HCT116 (cell line): ENCODE results near the gene PGGHG. TPM values are rescaled to one million over a fixed set of nuclear protein-coding genes. Genes with fewer than 3 reads are reported as not detected.

ENCODE experiments used
- ATAC-seq: fragments of 200-7000 bp; cut with Tn5 transposase; 2 replicates; pipeline ENCODE4 v1.9.1; 2020; ENCODE audit warnings: mild to moderate bottlenecking, moderate library complexity
- BruUV-seq: library from RNA; stranded (reverse); fragments of 400-500 nt; replicated peaks from 2 replicates; lab custom pipeline; 2021; lab: Mats Ljungman, UMichigan
- CTCF ChIA-PET: fragments of 300-600 bp; sonication (Branson Sonifier 250); formaldehyde crosslinking; loops from one replicate; lab custom pipeline; 2021; ENCODE audit warnings: antibody characterized with exemption; lab: Charles Lee
- POLR2A ChIA-PET: fragments of 300-600, 350-600 bp; sonication (Branson Sonifier 250); formaldehyde crosslinking; loops from one replicate; lab custom pipeline; 2021; ENCODE audit warnings: antibody characterized with exemption; lab: Charles Lee
- RAD21 ChIA-PET, 2 experiments: fragments of 300-600 bp; sonication (Branson Sonifier 250); formaldehyde crosslinking; loops; one replicate each; lab custom pipeline; 2023; ENCODE audit warnings: low total read pairs in 2 of 2; ENCODE audit not compliant: uncharacterized antibody in 2 of 2, unreplicated experiment in 2 of 2, low non-redundant PET in 1 of 2; lab: Charles Lee
- DNase-seq: peaks from one replicate; pipeline ENCODE4 v3.0.0-alpha.2; 2010; ENCODE audit warnings: low read depth, low spot score
- H2AFZ ChIP-seq: fragments of 200-600 bp; shearing (Covaris generic), sonication (generic); 2 replicates; pipeline ENCODE4 v1.6.1; 2017; ENCODE audit warnings: low read depth, mixed run types, mixed read lengths, antibody characterized with exemption, low read length; ENCODE audit not compliant: poor library complexity, severe bottlenecking
- H3K27ac ChIP-seq: 2 replicates; pipeline ENCODE4 v1.5.1; 2012; ENCODE audit warnings: low read depth, low read length
- H3K27me3 ChIP-seq: fragments of 200-600 bp; sonication (generic); 2 replicates; pipeline ENCODE4 v1.6.1; 2016; ENCODE audit warnings: mixed run types, low read length, mixed read lengths; ENCODE audit not compliant: insufficient read depth
- H3K36me3 ChIP-seq, 2 experiments: fragments of 200-500 bp in 1 of 2; fragments of 200-600 bp in 1 of 2; sonication (Bioruptor generic) in 1 of 2; sonication (generic) in 1 of 2; 2 replicates each; pipeline versions ENCODE4 v1.5.1 to v1.6.1; 2014 to 2016; ENCODE audit warnings: low read length in 2 of 2, inconsistent platforms in 1 of 2, mixed read lengths in 1 of 2, mixed run types in 1 of 2; ENCODE audit not compliant: insufficient read depth in 2 of 2, control insufficient read depth in 1 of 2
- H3K4me1 ChIP-seq, 2 experiments: fragments of 200-600 bp in 1 of 2; sonication (generic) in 1 of 2; 2 replicates each; pipeline versions ENCODE4 v1.5.1 to v1.6.1; 2012 to 2017; ENCODE audit warnings: low read length in 2 of 2, inconsistent platforms in 1 of 2, mild to moderate bottlenecking in 1 of 2, mixed read lengths in 1 of 2, mixed run types in 1 of 2, moderate library complexity in 1 of 2; ENCODE audit not compliant: insufficient read depth in 2 of 2, control insufficient read depth in 1 of 2
- H3K4me2 ChIP-seq: fragments of 200-600 bp; sonication (generic); 2 replicates; pipeline ENCODE4 v1.6.1; 2017; ENCODE audit warnings: mixed run types, low read length, mixed read lengths
- H3K4me3 ChIP-seq, 2 experiments: fragments of 200-600 bp in 1 of 2; sonication (generic) in 1 of 2; replicated peaks in 1 of 2; 2 replicates each; pipeline ENCODE4 v1.5.1; 2011 to 2016; ENCODE audit warnings: low read length in 2 of 2, control low read depth in 1 of 2, low read depth in 1 of 2, mild to moderate bottlenecking in 1 of 2, mixed read lengths in 1 of 2, mixed run types in 1 of 2
- H3K79me2 ChIP-seq: fragments of 200-600 bp; sonication (generic); 2 replicates; pipeline ENCODE4 v1.6.1; 2017; ENCODE audit warnings: mild to moderate bottlenecking, mixed run types, low read length, moderate library complexity, mixed read lengths; ENCODE audit not compliant: insufficient read depth
- H3K9ac ChIP-seq: fragments of 200-600 bp; sonication (generic); 2 replicates; pipeline ENCODE4 v1.6.1; 2016; ENCODE audit warnings: low read length, mixed read lengths
- H3K9me2 ChIP-seq: fragments of 200-600 bp; sonication (generic), shearing (Covaris generic); 2 replicates; pipeline ENCODE4 v1.6.1; 2017; ENCODE audit warnings: mixed run types, mild to moderate bottlenecking, moderate library complexity; ENCODE audit not compliant: insufficient read depth
- H3K9me3 ChIP-seq, 2 experiments: fragments of 200-500 bp in 1 of 2; fragments of 200-600 bp in 1 of 2; sonication (Bioruptor generic) in 1 of 2; sonication (generic) in 1 of 2; 2 replicates each; pipeline ENCODE4 v1.6.1; 2014 to 2017; ENCODE audit warnings: low read length in 2 of 2, mixed read lengths in 2 of 2, inconsistent platforms in 1 of 2, low read depth in 1 of 2, mild to moderate bottlenecking in 1 of 2, mixed run types in 1 of 2, moderate library complexity in 1 of 2; ENCODE audit not compliant: control insufficient read depth in 1 of 2, insufficient read depth in 1 of 2
- H4K20me1 ChIP-seq: fragments of 200-600 bp; sonication (generic), shearing (Covaris generic); 2 replicates; pipeline ENCODE4 v1.6.1; 2017; ENCODE audit warnings: mixed run types, mild to moderate bottlenecking, moderate library complexity; ENCODE audit not compliant: insufficient read depth
- CBX3 ChIP-seq: IDR thresholded peaks from 2 replicates; pipeline ENCODE4 v1.6.1; 2012; ENCODE audit warnings: low read depth
- EGR1 ChIP-seq: IDR thresholded peaks from 2 replicates; pipeline ENCODE4 v1.6.1; 2012; ENCODE audit warnings: low read depth
- ELF1 ChIP-seq: IDR thresholded peaks from 2 replicates; pipeline ENCODE4 v1.6.1; 2012; ENCODE audit warnings: low read depth, borderline replicate concordance
- EZH2phosphoT487 ChIP-seq: fragments of 200-600 bp; IDR thresholded peaks from 2 replicates; pipeline ENCODE4 v1.6.1; 2018; ENCODE audit warnings: antibody characterized with exemption, borderline replicate concordance
- FOSL1 ChIP-seq: IDR thresholded peaks from 2 replicates; pipeline ENCODE4 v1.6.1; 2012; ENCODE audit warnings: low read depth
- JUND ChIP-seq: IDR thresholded peaks from 2 replicates; pipeline ENCODE4 v1.6.1; 2012
- POLR2A ChIP-seq: IDR thresholded peaks from 2 replicates; pipeline ENCODE4 v1.7.0; 2011; ENCODE audit warnings: borderline replicate concordance; ENCODE audit not compliant: insufficient read depth, insufficient read length; ENCODE audit errors: extremely low read depth
- POLR2AphosphoS5 ChIP-seq: IDR thresholded peaks from 2 replicates; pipeline ENCODE4 v1.6.1; 2011; ENCODE audit warnings: mild to moderate bottlenecking, low read depth, low read length, moderate library complexity
- SIN3A ChIP-seq: IDR thresholded peaks from 2 replicates; pipeline ENCODE4 v1.6.1; 2012; ENCODE audit warnings: low read depth
- SRF ChIP-seq: IDR thresholded peaks from 2 replicates; pipeline ENCODE4 v1.6.1; 2012; ENCODE audit warnings: low read depth
- TCF7L2 ChIP-seq: IDR thresholded peaks from 2 replicates; pipeline ENCODE4 v1.7.0; 2011; ENCODE audit warnings: borderline replicate concordance, inconsistent platforms; ENCODE audit not compliant: insufficient read depth, insufficient read length; ENCODE audit errors: extremely low read depth
- YY1 ChIP-seq: IDR thresholded peaks from 2 replicates; pipeline ENCODE4 v1.6.1; 2011; ENCODE audit warnings: low read length, low read depth, moderate library complexity, mild to moderate bottlenecking; ENCODE audit not compliant: insufficient replicate concordance; ENCODE audit errors: extremely low read depth
- ZFX ChIP-seq: fragments of 450-650 bp; IDR thresholded peaks from 2 replicates; pipeline ENCODE4 v1.6.1; 2017
- ZNF274 ChIP-seq: fragments of 200-500 bp; sonication (Bioruptor generic); IDR thresholded peaks from 2 replicates; pipeline ENCODE4 v1.6.1; 2014; ENCODE audit warnings: mild to moderate bottlenecking, low read depth, low read length, inconsistent platforms
- intact Hi-C: fragments of 100-400 bp; cut with micrococcal nuclease; formaldehyde crosslinking; loops from 2 replicates; pipeline ENCODE4 v1.10.0; 2022
- total RNA-seq: library from RNA; stranded (reverse); gene quantifications from one replicate; pipeline ENCODE4 v1.2.1, GENCODE V29; 2021; ENCODE audit not compliant: unreplicated experiment
- TF ChIP-seq, protein P1 (sequence below): IDR thresholded peaks from 2 replicates; pipeline ENCODE4 v1.6.1; 2012
- TF ChIP-seq, protein P2 (sequence below): IDR thresholded peaks from 2 replicates; pipeline ENCODE4 v1.6.1; 2012; ENCODE audit warnings: low read depth
- TF ChIP-seq, protein P3 (sequence below), 3 experiments: fragments of 200-600 bp in 1 of 3; sonication (generic) in 1 of 3; IDR thresholded peaks in 2 of 3; conservative IDR thresholded peaks in 1 of 3; 2 replicates each; pipeline ENCODE4 v1.5.1; 2012 to 2017; ENCODE audit warnings: low read depth in 2 of 3, low read length in 2 of 3, antibody characterized with exemption in 1 of 3, borderline replicate concordance in 1 of 3, control low read depth in 1 of 3, mild to moderate bottlenecking in 1 of 3, mixed read lengths in 1 of 3, mixed run types in 1 of 3, moderate library complexity in 1 of 3; ENCODE audit not compliant: insufficient read depth in 1 of 3
- TF ChIP-seq, protein P4 (sequence below): IDR thresholded peaks from 2 replicates; pipeline ENCODE4 v1.6.1; 2011; ENCODE audit warnings: mild to moderate bottlenecking, low read length, moderate library complexity; ENCODE audit not compliant: insufficient replicate concordance; ENCODE audit errors: extremely low read depth

PGGHG gene
- total RNA-seq, 1 experiment from 2014 or later = 57.5 TPM

DNA sequence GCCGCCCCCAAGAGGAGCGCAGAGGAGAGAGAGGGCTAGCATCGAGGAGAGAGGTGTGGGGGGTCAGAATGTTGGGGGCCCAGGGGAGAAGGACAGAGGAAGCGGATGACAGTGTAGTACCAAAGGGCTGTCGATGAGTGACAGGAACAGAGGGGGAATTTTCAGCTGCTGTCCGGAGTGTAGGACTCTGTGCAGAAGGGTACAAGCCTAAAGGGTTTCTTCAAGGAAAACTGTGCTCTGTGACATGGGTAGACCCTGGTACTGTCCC lies 16.1 kb upstream of the PGGHG start:
- Histone ChIP-seq H3K4me1 (peaks cover 0 to under 1% of the 10 kb centered on the region in 2 experiments; a peak in 1 of 4 replicates), H3K9me3 (no peaks in the 10 kb centered on the region), H3K79me2 (no peaks in the 10 kb centered on the region), H2AFZ (no peak overlapping the region), H3K4me2 (no peak overlapping the region), H3K9ac (no peak overlapping the region), H3K4me3 (no peak overlapping the region), H3K27me3 (no peaks in the 10 kb centered on the region), H4K20me1 (no peaks in the 10 kb centered on the region), H3K36me3 (no peaks in the 10 kb centered on the region), H3K9me2 (no peaks in the 10 kb centered on the region), H3K27ac (no peak overlapping the region)
- ATAC-seq (no peak), DNase-seq (no peak)
- POLR2A ChIA-PET = no interaction called here
- CTCF ChIA-PET = no interaction called here
- no TSS peak for BruUV-seq
- TF ChIP-seq JUND (no peak), YY1 (no peak), FOSL1 (no peak), POLR2AphosphoS5 (no peak), POLR2A (no peak), ZFX (no peak), EZH2phosphoT487 (no peak), ZNF274 (no peak), SRF (no peak), TCF7L2 (no peak), ELF1 (no peak), EGR1 (no peak), CBX3 (no peak), SIN3A (no peak)
- TF ChIP-seq, protein P1, sequence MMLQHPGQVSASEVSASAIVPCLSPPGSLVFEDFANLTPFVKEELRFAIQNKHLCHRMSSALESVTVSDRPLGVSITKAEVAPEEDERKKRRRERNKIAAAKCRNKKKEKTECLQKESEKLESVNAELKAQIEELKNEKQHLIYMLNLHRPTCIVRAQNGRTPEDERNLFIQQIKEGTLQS = no peak
- TF ChIP-seq, protein P2, sequence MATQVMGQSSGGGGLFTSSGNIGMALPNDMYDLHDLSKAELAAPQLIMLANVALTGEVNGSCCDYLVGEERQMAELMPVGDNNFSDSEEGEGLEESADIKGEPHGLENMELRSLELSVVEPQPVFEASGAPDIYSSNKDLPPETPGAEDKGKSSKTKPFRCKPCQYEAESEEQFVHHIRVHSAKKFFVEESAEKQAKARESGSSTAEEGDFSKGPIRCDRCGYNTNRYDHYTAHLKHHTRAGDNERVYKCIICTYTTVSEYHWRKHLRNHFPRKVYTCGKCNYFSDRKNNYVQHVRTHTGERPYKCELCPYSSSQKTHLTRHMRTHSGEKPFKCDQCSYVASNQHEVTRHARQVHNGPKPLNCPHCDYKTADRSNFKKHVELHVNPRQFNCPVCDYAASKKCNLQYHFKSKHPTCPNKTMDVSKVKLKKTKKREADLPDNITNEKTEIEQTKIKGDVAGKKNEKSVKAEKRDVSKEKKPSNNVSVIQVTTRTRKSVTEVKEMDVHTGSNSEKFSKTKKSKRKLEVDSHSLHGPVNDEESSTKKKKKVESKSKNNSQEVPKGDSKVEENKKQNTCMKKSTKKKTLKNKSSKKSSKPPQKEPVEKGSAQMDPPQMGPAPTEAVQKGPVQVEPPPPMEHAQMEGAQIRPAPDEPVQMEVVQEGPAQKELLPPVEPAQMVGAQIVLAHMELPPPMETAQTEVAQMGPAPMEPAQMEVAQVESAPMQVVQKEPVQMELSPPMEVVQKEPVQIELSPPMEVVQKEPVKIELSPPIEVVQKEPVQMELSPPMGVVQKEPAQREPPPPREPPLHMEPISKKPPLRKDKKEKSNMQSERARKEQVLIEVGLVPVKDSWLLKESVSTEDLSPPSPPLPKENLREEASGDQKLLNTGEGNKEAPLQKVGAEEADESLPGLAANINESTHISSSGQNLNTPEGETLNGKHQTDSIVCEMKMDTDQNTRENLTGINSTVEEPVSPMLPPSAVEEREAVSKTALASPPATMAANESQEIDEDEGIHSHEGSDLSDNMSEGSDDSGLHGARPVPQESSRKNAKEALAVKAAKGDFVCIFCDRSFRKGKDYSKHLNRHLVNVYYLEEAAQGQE = no peak
- TF ChIP-seq, protein P3, sequence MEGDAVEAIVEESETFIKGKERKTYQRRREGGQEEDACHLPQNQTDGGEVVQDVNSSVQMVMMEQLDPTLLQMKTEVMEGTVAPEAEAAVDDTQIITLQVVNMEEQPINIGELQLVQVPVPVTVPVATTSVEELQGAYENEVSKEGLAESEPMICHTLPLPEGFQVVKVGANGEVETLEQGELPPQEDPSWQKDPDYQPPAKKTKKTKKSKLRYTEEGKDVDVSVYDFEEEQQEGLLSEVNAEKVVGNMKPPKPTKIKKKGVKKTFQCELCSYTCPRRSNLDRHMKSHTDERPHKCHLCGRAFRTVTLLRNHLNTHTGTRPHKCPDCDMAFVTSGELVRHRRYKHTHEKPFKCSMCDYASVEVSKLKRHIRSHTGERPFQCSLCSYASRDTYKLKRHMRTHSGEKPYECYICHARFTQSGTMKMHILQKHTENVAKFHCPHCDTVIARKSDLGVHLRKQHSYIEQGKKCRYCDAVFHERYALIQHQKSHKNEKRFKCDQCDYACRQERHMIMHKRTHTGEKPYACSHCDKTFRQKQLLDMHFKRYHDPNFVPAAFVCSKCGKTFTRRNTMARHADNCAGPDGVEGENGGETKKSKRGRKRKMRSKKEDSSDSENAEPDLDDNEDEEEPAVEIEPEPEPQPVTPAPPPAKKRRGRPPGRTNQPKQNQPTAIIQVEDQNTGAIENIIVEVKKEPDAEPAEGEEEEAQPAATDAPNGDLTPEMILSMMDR (IDR thresholded peaks at IDR 0.05 in 2 of 3, conservative IDR thresholded peaks at IDR 0.05 in 1 of 3; ENCODE audit: borderline replicate concordance in 1 of 3, insufficient read depth in 1 of 3, low read depth in 2 of 3, low read length in 2 of 3) = no peak
- TF ChIP-seq, protein P4, sequence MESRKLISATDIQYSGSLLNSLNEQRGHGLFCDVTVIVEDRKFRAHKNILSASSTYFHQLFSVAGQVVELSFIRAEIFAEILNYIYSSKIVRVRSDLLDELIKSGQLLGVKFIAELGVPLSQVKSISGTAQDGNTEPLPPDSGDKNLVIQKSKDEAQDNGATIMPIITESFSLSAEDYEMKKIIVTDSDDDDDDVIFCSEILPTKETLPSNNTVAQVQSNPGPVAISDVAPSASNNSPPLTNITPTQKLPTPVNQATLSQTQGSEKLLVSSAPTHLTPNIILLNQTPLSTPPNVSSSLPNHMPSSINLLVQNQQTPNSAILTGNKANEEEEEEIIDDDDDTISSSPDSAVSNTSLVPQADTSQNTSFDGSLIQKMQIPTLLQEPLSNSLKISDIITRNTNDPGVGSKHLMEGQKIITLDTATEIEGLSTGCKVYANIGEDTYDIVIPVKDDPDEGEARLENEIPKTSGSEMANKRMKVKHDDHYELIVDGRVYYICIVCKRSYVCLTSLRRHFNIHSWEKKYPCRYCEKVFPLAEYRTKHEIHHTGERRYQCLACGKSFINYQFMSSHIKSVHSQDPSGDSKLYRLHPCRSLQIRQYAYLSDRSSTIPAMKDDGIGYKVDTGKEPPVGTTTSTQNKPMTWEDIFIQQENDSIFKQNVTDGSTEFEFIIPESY = no peak
- RAD21 ChIA-PET = no interaction called here
- intact Hi-C loops = no loop called here
